NCI-H82 (cell line): ENCODE measurements around the gene SEC14L2.
"Not testable (repeated sequence)": the region's sequence is repeated elsewhere in the genome, so short reads cannot be mapped to it uniquely, and the experiment has no call there.

Source experiments
- DNase-seq: peaks from one replicate; lab custom pipeline; 2025; lab: John Stamatoyannopoulos, UW

The SEC14L2 gene

DNA sequence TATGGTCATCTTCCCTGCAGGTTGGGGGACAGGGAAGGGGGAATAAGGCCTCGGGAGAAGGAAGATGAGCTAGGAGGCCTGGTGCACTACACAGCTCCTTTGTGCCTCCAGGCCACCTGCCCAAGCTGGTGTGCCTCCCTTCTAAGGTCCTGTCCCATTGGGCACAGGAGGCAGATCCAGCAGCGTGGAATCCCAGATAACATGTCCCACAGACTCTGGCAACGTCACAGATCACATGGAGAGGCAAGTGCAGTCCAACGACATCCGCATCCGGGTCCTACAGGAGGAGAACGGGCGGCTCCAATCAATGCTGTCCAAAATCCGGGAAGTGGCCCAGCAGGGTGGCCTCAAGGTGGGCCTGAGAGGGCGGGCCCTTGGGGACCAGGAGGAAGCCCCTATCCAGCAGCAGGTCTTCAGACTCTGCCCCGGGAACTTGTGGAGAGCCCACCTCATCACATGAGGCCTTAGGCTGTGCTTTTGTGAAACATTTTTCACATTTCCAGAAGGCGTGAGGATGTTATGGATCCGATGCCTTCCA is 21.4 kb upstream of the SEC14L2 start:
- no peak for DNase-seq

GRCh38 chr22:30380011-30380410 is 16.8 kb upstream of the SEC14L2 start:
- no peak for DNase-seq

DNA sequence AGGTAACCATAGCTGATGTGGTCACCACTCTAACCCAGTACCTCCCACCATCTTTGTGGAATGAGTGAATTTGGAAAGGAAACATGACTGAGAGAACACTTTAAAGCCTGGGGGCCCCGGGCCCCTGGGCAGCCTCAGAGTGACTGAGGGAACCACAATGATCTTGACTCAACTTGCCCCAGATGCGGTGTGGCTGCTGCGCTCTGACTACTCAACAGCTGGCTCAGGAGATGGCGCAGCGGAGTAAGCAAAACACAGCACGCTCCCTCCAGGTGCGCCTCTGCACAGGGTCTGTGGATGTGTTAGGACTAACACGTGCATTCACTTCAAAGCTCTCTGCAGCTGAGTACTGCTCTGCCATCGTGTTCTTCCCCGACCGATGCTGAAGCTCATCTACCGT is 15.6 kb upstream of the SEC14L2 start:
- no peak for DNase-seq

DNA sequence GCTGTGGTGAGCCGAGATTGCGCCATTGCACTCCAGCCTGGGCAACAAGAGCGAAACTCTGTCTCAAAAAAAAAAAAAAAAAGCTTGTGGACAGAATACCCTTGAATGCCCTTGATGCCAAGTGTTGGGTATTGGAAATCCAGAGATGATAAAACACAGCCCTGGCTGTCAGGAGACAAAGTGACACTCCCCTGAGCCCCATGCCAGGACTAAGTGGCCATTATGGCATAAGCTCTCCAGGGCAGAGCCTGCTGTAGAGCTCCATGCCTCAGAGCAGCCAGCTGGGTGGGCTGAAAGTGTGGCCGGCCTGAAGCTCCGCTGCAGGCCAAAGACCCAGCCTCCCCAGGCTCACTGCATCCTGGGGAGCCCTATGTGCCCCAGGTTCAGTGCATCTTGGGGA is 14.5 kb upstream of the SEC14L2 start:
- DNase-seq = no peak

- no peak for DNase-seq
Observed at GRCh38 chr22:30383061-30383460, 13.8 kb upstream of the SEC14L2 start.

GRCh38 chr22:30385942-30386341 is 10.9 kb upstream of the SEC14L2 start:
- DNase-seq = no peak

GRCh38 chr22:30386608-30386959 is 10.2 kb upstream of the SEC14L2 start:
- peak; percentile 48 for DNase-seq

GRCh38 chr22:30386960-30387827 is 9.6 kb upstream of the SEC14L2 start, which contains the start of gene RNF215:
Gene RNF215 (minus strand): TSS chr22:30387411. CDS start chr22:30387313, 98 bp downstream.
- peak; percentile 83 for DNase-seq

- DNase-seq = peak; percentile 86
Observed at GRCh38 chr22:30390974-30391691, 5.7 kb upstream of the SEC14L2 start.

GRCh38 chr22:30392661-30393321 is 4.0 kb upstream of the SEC14L2 start:
- DNase-seq = peak; percentile 95

- no peak for DNase-seq
Observed at GRCh38 chr22:30393322-30393680, 3.5 kb upstream of the SEC14L2 start.

GRCh38 chr22:30393885-30394284 is 2.9 kb upstream of the SEC14L2 start:
- no peak for DNase-seq

GRCh38 chr22:30397656-30398635 is 1.1 kb downstream of the SEC14L2 start:
- peak; percentile 25 for DNase-seq

GRCh38 chr22:30398685-30399680 is 2.2 kb downstream of the SEC14L2 start:
- DNase-seq = no peak

DNA sequence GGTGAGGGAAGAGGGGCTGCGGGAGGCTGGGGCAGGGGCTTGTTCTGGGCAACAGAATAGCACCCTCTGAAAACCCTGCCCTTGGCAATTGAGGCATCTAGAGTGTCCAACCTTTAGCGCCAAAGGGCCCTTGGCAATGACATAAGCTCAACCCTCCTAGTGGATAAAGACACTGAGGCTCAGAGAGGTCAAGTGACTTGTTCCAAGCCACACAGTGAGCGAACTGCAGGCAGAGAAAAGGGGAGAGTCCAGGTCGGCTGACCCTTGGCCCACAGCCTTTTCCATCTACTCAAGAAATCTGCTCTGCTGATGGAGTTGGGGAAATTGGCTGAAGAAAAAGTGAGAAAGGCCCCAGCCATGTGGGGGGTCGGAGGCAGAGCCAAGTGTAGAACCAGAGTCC is 2.9 kb downstream of the SEC14L2 start:
- DNase-seq = no peak

DNA sequence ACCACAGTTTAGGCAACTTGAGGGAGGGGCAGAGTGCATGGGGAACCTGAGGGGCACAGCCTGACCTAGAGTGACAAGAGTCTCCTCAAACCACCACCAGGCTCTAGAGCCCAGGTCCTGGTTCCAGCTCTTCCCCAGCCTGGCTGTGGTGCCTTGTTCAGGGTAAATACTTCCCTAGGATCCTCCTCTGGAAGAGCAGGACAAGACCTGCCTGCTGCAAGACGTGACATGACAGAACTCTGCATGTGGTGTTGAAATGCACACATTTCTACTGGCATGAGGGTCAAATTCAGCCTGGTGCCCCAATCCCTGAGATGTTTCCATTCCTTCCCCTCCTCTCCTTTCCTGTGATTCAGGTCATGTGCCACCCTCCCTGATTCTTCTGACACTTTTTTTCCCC is 3.3 kb downstream of the SEC14L2 start:
- DNase-seq = no peak

DNA sequence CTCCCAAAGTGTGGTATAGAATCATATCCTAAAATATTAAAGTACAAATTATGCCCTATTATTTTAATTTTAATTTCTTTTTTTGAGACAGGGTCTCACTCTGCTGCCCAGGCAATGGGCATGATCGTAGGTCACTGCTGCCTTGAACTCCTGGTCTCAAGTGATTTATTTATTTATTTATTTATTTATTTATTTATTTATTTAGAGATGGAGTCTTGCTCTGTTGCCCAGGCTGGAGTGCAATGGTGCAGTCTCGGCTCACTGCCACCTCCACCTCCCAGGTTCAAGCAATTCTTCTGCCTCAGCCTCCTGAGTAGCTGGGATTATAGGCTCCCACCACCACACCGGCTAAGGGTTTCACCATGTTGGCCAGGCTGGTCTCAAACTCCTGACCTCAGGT is 4.2 kb downstream of the SEC14L2 start:
- DNase-seq = not testable (repeated sequence)

DNA sequence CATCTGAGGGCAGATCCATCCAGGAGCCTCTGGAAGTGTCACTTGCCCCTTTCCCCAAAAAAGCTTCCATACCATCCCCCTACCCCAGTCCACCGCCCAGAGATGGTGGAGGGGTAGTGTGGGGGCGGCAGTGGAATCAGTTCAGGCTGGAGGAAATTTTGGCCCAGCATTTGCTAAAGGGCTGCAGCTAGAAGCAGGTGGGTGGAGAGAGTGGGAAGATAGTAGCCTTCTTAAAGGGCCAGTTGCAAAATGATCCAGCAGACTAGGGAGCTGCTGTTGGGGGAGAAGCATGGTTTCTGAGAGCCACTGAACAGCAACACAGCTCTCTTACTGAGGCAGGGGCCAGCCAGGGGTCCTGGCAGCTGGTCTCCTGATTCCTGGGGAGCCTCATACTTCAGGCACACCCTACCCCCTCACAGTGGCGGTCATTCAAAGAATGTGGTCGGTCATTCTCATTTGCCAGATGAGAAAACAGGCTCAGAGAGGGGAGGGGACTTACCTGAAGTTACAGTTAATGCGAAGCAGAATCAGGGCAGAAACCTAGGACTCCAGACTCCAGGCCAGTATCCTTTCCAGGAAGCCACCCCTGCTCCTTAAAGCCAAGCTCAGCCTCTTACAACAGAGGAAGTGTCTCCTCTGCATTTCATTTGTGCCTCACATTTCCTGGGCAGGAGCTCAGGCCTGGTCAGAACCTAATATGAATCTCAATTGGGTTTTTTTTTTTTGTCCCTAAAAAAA is 5.4 kb downstream of the SEC14L2 start:
- DNase-seq = no peak

GRCh38 chr22:30402766-30403104 is 5.9 kb downstream of the SEC14L2 start:
- not testable (repeated sequence) for DNase-seq
